RWPE2 (cell line): ENCODE results near the gene SERPINA12.

Source experiments
- ATAC-seq: fragments of 200-7000 bp; cut with Tn5 transposase; 3 replicates; pipeline ENCODE4 v1.9.1; 2021; ENCODE audit warnings: low read depth
- DNase-seq: peaks from one replicate; pipeline ENCODE4 v3.0.0-alpha.2; 2020; ENCODE audit warnings: low spot score
- H3K27ac ChIP-seq: fragments of 450-650 bp; 2 replicates; pipeline ENCODE4 v1.5.1; 2017; ENCODE audit warnings: mild to moderate bottlenecking; ENCODE audit not compliant: poor library complexity, severe bottlenecking
- H3K27me3 ChIP-seq: fragments of 250-450 bp; sonication (Bioruptor Pico); 2 replicates; pipeline ENCODE4 v1.5.1; 2021; ENCODE audit warnings: mild to moderate bottlenecking, moderate library complexity; ENCODE audit not compliant: insufficient read depth, poor library complexity, severe bottlenecking
- H3K36me3 ChIP-seq: fragments of 250-450 bp; sonication (Bioruptor Pico); 2 replicates; pipeline ENCODE4 v1.5.1; 2020; ENCODE audit warnings: low read depth, mild to moderate bottlenecking, moderate library complexity
- H3K4me1 ChIP-seq: fragments of 250-450 bp; sonication (Bioruptor Pico); 2 replicates; pipeline ENCODE4 v1.5.1; 2021; ENCODE audit warnings: mild to moderate bottlenecking, moderate library complexity; ENCODE audit not compliant: insufficient read depth, poor library complexity, severe bottlenecking
- H3K4me3 ChIP-seq: fragments of 250-450 bp; sonication (Bioruptor Pico); 2 replicates; pipeline ENCODE4 v1.5.1; 2021; ENCODE audit warnings: mild to moderate bottlenecking, moderate library complexity; ENCODE audit not compliant: severe bottlenecking
- H3K9me3 ChIP-seq: fragments of 250-450 bp; sonication (Bioruptor Pico); 2 replicates; pipeline ENCODE4 v1.5.1; 2021; ENCODE audit warnings: mild to moderate bottlenecking, moderate library complexity; ENCODE audit not compliant: severe bottlenecking
- TF ChIP-seq, protein P1 (sequence below): fragments of 450-650 bp; IDR thresholded peaks from one replicate; pipeline ENCODE4 v1.5.1; 2017; ENCODE audit warnings: mild to moderate bottlenecking, moderate library complexity; ENCODE audit not compliant: poor library complexity, severe bottlenecking

Gene SERPINA12

DNA sequence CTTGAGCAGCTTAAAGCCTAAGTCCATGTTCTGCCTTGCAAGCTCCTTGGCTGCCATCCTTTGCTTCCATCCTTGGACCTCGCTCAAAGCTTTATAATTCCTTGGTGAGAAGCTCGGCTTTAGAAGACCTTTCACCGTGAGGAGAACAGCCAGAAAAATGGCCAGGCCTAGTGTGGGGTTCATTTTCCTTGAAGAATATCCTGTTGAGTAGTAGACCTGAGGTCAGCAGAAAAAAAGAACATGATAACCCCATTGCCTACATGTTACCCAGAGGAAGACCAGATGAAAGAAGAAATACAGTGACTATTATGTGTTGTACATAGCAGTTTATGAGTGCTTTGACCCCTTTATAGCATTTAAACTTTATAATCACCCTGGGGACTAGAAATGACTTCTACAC lies 11.1 kb downstream of the SERPINA12 start:
- DNase-seq = no peak
- H3K27me3 ChIP-seq = no peaks in the 10 kb centered on the region
- TF ChIP-seq, protein P1, sequence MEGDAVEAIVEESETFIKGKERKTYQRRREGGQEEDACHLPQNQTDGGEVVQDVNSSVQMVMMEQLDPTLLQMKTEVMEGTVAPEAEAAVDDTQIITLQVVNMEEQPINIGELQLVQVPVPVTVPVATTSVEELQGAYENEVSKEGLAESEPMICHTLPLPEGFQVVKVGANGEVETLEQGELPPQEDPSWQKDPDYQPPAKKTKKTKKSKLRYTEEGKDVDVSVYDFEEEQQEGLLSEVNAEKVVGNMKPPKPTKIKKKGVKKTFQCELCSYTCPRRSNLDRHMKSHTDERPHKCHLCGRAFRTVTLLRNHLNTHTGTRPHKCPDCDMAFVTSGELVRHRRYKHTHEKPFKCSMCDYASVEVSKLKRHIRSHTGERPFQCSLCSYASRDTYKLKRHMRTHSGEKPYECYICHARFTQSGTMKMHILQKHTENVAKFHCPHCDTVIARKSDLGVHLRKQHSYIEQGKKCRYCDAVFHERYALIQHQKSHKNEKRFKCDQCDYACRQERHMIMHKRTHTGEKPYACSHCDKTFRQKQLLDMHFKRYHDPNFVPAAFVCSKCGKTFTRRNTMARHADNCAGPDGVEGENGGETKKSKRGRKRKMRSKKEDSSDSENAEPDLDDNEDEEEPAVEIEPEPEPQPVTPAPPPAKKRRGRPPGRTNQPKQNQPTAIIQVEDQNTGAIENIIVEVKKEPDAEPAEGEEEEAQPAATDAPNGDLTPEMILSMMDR = no peak

DNA sequence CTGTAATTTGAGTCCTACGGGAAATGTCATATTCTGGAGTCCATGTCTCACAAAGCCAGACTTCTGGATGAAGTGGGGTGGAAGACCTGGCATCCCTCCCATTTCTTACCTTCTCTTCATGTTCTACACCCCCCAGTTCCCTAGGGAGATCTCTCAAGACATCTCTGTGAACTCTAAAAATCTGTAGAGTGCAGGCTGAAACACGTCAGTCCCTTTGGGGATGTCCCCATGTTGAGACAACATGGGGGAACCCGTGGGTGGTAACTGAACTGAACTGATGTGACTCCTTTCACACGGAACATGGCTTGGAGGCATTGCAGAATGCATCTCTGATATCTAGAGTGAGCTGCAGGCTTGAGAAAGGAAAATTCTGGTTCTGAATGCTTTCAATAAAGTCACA lies 15.2 kb downstream of the SERPINA12 start:
- H3K4me3 ChIP-seq = no peak overlapping the region
- DNase-seq (no peak), ATAC-seq (no peak)
- no peaks in the 10 kb centered on the region for H3K27me3 ChIP-seq
- no peaks in the 10 kb centered on the region for H3K4me1 ChIP-seq
- H3K9me3 ChIP-seq = no peaks in the 10 kb centered on the region
- H3K36me3 ChIP-seq = no peaks in the 10 kb centered on the region
- TF ChIP-seq, protein P1 = no peak
- no peak overlapping the region for H3K27ac ChIP-seq

More for the DNA sequence above, 11.1 kb downstream of the SERPINA12 start:
- Histone ChIP-seq H3K4me3 (no peak overlapping the region), H3K9me3 (no peaks in the 10 kb centered on the region), H3K27ac (no peak overlapping the region), H3K4me1 (no peaks in the 10 kb centered on the region), H3K36me3 (no peaks in the 10 kb centered on the region)
- no peak for ATAC-seq

DNA sequence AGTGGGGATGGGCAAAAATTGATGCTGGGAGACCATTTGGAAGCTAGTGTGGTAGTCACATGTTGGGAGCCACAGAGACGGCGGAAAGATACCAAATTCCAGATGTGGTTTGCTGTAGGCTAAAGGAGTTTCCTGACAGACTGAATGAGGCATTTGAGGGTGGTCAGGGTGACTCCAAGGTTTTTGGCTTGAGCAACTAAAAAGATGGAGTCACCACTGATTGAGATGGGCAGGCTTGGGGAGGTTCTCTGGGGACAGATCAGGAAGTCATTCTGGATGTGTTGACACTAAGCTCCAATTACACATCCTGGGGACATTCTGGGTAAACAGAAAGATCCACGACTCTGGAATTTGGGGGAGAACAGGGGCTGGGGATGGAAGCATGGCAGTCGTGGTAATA lies 17.8 kb downstream of the SERPINA12 start:
- Histone ChIP-seq H3K27ac (no peak overlapping the region), H3K9me3 (no peaks in the 10 kb centered on the region), H3K4me3 (no peak overlapping the region), H3K36me3 (no peaks in the 10 kb centered on the region), H3K27me3 (no peaks in the 10 kb centered on the region), H3K4me1 (no peaks in the 10 kb centered on the region)
- DNase-seq (no peak), ATAC-seq (no peak)
- TF ChIP-seq, protein P1 = no peak

DNA sequence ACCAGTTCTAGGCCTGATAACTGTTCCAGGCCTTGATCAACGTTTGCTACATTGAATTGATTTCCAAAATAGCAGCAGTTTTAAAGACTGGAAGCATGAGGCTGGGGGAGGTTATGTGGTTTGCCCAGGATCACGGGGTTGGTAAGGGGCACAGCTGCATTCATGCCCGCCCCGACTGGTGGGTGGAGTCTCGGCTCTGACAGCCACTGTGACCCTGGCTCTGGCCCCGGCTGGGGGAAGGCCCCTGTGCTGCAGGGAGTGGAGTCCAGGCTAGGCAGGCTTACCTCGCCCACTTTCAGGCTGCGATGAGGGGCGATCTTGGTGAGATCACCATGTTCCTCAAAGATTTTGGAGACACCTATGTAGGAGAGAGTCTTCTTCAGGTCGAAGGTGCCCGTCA lies 19.9 kb downstream of the SERPINA12 start:
- no peak for DNase-seq
- Histone ChIP-seq H3K27me3 (no peaks in the 10 kb centered on the region), H3K36me3 (no peaks in the 10 kb centered on the region), H3K4me3 (no peak overlapping the region), H3K9me3 (no peaks in the 10 kb centered on the region), H3K4me1 (no peaks in the 10 kb centered on the region), H3K27ac (no peak overlapping the region)
- no peak for ATAC-seq
- TF ChIP-seq, protein P1 = no peak

DNA sequence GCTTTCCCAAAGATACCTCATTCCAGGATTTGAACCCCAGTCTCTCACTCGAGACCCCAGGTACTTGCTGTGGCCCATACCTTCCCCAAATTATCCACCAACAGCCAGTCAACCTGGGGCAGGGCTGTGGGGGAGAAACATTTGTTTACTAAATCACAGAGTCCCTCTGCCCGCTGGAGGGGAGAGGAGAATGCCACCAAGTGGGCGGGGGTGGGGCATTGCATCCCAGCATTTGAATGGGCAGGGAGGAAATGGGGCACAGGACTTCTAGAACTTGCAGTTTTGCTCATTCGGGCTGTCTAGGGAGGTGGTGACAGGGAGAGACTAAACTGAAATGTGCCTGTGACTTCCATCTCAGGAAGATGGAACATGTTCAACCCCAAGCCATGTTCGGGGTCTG lies 22.4 kb downstream of the SERPINA12 start:
- Histone ChIP-seq H3K4me1 (no peaks in the 10 kb centered on the region), H3K36me3 (no peaks in the 10 kb centered on the region), H3K27me3 (no peaks in the 10 kb centered on the region), H3K27ac (no peak overlapping the region), H3K4me3 (no peak overlapping the region), H3K9me3 (no peaks in the 10 kb centered on the region)
- TF ChIP-seq, protein P1 = no peak
- DNase-seq = no peak
- ATAC-seq = no peak
